Femur (tissue), 1 donor: ENCODE measurements around the gene SENP2.
"Not testable (repeated sequence)": the region's sequence is repeated elsewhere in the genome, so short reads cannot be mapped to it uniquely, and the experiment has no call there.

Experiments
- DNase-seq: peaks from one replicate; pipeline ENCODE4 v3.0.0-alpha.2; 2017

The SENP2 gene

GRCh38 chr3:185585859-185586685 is at the start of gene SENP2:
Gene SENP2 (plus strand): TSS chr3:185586295. CDS start chr3:185586414, 119 bp downstream.
- DNase-seq, result peak; percentile 100

GRCh38 chr3:185537369-185537970 is 48.6 kb upstream of the SENP2 start:
- DNase-seq, result peak; percentile 19

- no peak for DNase-seq
Observed at GRCh38 chr3:185539934-185540333, 46.2 kb upstream of the SENP2 start.

GRCh38 chr3:185540695-185541094 is 45.4 kb upstream of the SENP2 start:
- DNase-seq, result no peak

GRCh38 chr3:185549122-185549521 is 37.0 kb upstream of the SENP2 start:
- DNase-seq, result peak; percentile 53

- no peak for DNase-seq
Observed at GRCh38 chr3:185549651-185550111, 36.4 kb upstream of the SENP2 start.

- DNase-seq, result no peak
Observed at GRCh38 chr3:185552358-185552877, 33.7 kb upstream of the SENP2 start, which contains the start of gene LIPH. Gene LIPH (minus strand): TSS chr3:185552588. CDS start chr3:185552471, 117 bp downstream.

GRCh38 chr3:185555101-185555501 is 31.0 kb upstream of the SENP2 start:
- no peak for DNase-seq

GRCh38 chr3:185555860-185556347 is 30.2 kb upstream of the SENP2 start:
- no peak for DNase-seq

GRCh38 chr3:185556640-185557039 is 29.5 kb upstream of the SENP2 start:
- not testable (repeated sequence) for DNase-seq

- DNase-seq, result no peak
Observed at GRCh38 chr3:185558395-185558794, 27.7 kb upstream of the SENP2 start.

GRCh38 chr3:185559706-185560090 is 26.4 kb upstream of the SENP2 start:
- DNase-seq, result no peak

GRCh38 chr3:185560676-185561075 is 25.4 kb upstream of the SENP2 start:
- DNase-seq, result no peak

- DNase-seq, result no peak
Observed at GRCh38 chr3:185561374-185561943, 24.6 kb upstream of the SENP2 start.

GRCh38 chr3:185561958-185562357 is 24.1 kb upstream of the SENP2 start:
- no peak for DNase-seq

GRCh38 chr3:185572183-185572582 is 13.9 kb upstream of the SENP2 start:
- DNase-seq, result no peak

- not testable (repeated sequence) for DNase-seq
Observed at GRCh38 chr3:185575108-185575869, 10.8 kb upstream of the SENP2 start.

- DNase-seq, result no peak
Observed at GRCh38 chr3:185582236-185582635, 3.9 kb upstream of the SENP2 start.

GRCh38 chr3:185582871-185583270 is 3.2 kb upstream of the SENP2 start:
- no peak for DNase-seq

- DNase-seq, result no peak
Observed at GRCh38 chr3:185583925-185584324, 2.2 kb upstream of the SENP2 start.

- DNase-seq, result no peak
Observed at GRCh38 chr3:185584686-185585085, 1.4 kb upstream of the SENP2 start.

- DNase-seq, result no peak
Observed at GRCh38 chr3:185585518-185585858, 607 bp upstream of the SENP2 start.

GRCh38 chr3:185586686-185587039 is 568 bp downstream of the SENP2 start:
- DNase-seq, result no peak
